Activated CD4-positive, alpha-beta memory T cell treated with anti-CD3 and anti-CD28 coated beads for 36 hours (primary cell): ENCODE measurements around the gene KHDRBS2. TPM values are rescaled to one million over a fixed set of nuclear protein-coding genes. Genes with fewer than 3 reads are reported as not detected.
"Not testable (repeated sequence)": the region's sequence is repeated elsewhere in the genome, so short reads cannot be mapped to it uniquely, and the experiment has no call there.

Experiments
- CTCF ChIA-PET: fragments of 350-600 bp; sonication (Branson Sonifier 250); formaldehyde crosslinking; loops from one replicate; lab custom pipeline; 2021; ENCODE audit warnings: antibody characterized with exemption, inconsistent platforms; lab: Charles Lee
- POLR2A ChIA-PET: fragments of 350-600 bp; sonication (Branson Sonifier 250); formaldehyde crosslinking; loops from one replicate; lab custom pipeline; 2021; ENCODE audit warnings: antibody characterized with exemption; lab: Charles Lee
- DNase-seq: peaks from one replicate; pipeline ENCODE4 v3.0.0-alpha.2; 2020
- H3K27ac Mint-ChIP-seq: one replicate; pipeline ENCODE4 v1.8.0; 2021; ENCODE audit warnings: mixed read lengths
- H3K27me3 Mint-ChIP-seq: one replicate; pipeline ENCODE4 v1.8.0; 2021; ENCODE audit warnings: mixed read lengths
- H3K36me3 Mint-ChIP-seq: one replicate; pipeline ENCODE4 v1.8.0; 2021; ENCODE audit warnings: mixed read lengths
- H3K4me1 Mint-ChIP-seq: one replicate; pipeline ENCODE4 v1.8.0; 2021; ENCODE audit warnings: low read depth, mixed read lengths
- H3K4me3 Mint-ChIP-seq: one replicate; pipeline ENCODE4 v1.8.0; 2021; ENCODE audit warnings: mild to moderate bottlenecking, mixed read lengths
- H3K9me3 Mint-ChIP-seq: one replicate; pipeline ENCODE4 v1.8.0; 2021; ENCODE audit warnings: mixed read lengths
- intact Hi-C: fragments of 100-400 bp; cut with micrococcal nuclease; formaldehyde crosslinking; loops from one replicate; pipeline ENCODE4 v1.15.1; 2023
- total RNA-seq, 2 experiments: library from RNA; stranded (reverse); gene quantifications; one replicate each; pipeline ENCODE4 v1.2.3, GENCODE V29; 2021

The KHDRBS2 gene
- total RNA-seq, 2 experiments from 2014 or later = not detected

GRCh38 chr6:61787998-61788397, 498.0 kb downstream of the KHDRBS2 start:
- no peak for DNase-seq
- Mint-ChIP-seq H3K27me3 (no peaks in the 10 kb centered on the region), H3K4me3 (no peak overlapping the region), H3K27ac (no peak overlapping the region), H3K9me3 (peaks cover 7% of the 10 kb centered on the region), H3K36me3 (no peaks in the 10 kb centered on the region), H3K4me1 (no peaks in the 10 kb centered on the region)
- intact Hi-C loops = no loop called here
- CTCF ChIA-PET = no interaction called here
- POLR2A ChIA-PET = no interaction called here

DNA sequence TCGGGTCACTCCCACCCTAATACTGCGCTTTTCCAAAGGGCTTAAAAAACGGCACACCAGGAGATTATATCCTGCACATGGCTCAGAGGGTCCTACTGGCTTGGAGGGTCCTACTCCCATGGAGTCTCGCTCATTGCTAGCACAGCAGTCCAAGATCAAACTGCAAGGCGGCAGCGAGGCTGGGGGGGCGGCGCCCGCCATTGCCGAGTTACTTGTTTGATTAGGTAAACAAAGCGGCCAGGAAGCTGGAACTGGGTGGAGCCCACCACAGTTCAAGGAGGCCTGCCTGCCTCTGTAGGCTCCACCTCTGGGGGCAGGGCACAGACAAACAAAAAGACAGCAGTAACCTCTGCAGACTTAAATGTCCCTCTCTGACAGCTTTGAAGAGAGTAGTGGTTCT, 516.6 kb downstream of the KHDRBS2 start:
- intact Hi-C loops, POLR2A ChIA-PET, H3K27me3 Mint-ChIP-seq, CTCF ChIA-PET, H3K4me3 Mint-ChIP-seq, H3K27ac Mint-ChIP-seq, DNase-seq, H3K4me1 Mint-ChIP-seq, H3K36me3 Mint-ChIP-seq: not testable (repeated sequence)
- peaks cover 22% of the 10 kb centered on the region for H3K9me3 Mint-ChIP-seq

DNA sequence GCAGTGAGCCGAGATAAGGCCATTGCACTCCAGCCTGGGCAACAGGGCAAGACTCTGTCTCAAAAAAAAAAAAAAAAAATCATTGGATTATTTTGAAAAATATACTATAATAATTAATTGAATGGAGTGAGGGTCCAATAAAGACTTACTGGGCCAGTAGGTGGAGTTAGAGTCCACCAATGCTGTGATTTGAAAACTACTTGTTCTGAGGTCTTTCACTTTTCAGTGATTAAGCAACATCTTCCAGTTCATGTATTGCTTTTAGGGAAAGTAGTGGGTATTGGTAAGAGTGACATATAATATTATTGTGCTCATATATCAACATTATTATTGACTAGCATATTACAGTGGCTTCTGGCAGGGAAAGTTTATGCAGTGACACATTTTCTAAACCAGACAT, 530.3 kb downstream of the KHDRBS2 start:
- no peak overlapping the region for H3K27ac Mint-ChIP-seq

GRCh38 chr6:61751986-61752385, 534.0 kb downstream of the KHDRBS2 start:
- Mint-ChIP-seq H3K4me3 (no peak overlapping the region), H3K4me1 (no peaks in the 10 kb centered on the region), H3K27ac (no peak overlapping the region), H3K36me3 (no peaks in the 10 kb centered on the region), H3K27me3 (no peaks in the 10 kb centered on the region), H3K9me3 (peaks cover 13% of the 10 kb centered on the region)
- ChIA-PET CTCF (no interaction called here), POLR2A (no interaction called here)
- no peak for DNase-seq
- intact Hi-C loops = no loop called here

More for the DNA sequence above, 530.3 kb downstream of the KHDRBS2 start:
- Mint-ChIP-seq H3K9me3 (peaks cover 17% of the 10 kb centered on the region), H3K27me3 (no peaks in the 10 kb centered on the region), H3K4me3 (no peak overlapping the region), H3K4me1 (no peaks in the 10 kb centered on the region), H3K36me3 (no peaks in the 10 kb centered on the region)
- CTCF ChIA-PET = interaction anchor here (0.7 kb wide), 1 partner anchor 192 kb away, joined by 3 read pairs; no protein-coding TSS in a partner anchor
- intact Hi-C loops = no loop called here
- POLR2A ChIA-PET = no interaction called here
- DNase-seq = no peak

DNA sequence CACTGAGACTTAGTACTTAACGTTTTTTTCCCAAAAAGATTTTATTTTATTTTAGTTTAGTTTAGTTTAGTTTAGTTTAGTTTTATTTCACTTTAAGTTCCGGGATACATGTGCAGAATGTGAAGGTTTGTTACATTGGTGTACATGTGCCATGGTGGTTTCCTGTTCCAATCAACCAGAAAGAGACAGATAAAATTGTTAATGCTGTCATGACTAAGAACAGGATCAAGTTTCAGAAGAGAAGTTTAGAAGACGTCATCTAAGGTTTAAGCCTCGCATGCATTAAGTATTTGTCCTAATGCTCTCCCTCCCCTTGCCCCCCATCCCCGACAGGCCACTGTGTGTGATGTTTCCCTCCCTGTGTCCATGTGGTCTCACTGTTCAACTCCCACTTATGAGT, 540.0 kb downstream of the KHDRBS2 start:
- POLR2A ChIA-PET = no interaction called here
- Mint-ChIP-seq H3K27me3 (no peaks in the 10 kb centered on the region), H3K4me3 (no peak overlapping the region), H3K9me3 (peaks cover 25% of the 10 kb centered on the region), H3K36me3 (no peaks in the 10 kb centered on the region), H3K4me1 (no peaks in the 10 kb centered on the region), H3K27ac (no peak overlapping the region)
- DNase-seq = no peak
- CTCF ChIA-PET = no interaction called here
- intact Hi-C loops = no loop called here

DNA sequence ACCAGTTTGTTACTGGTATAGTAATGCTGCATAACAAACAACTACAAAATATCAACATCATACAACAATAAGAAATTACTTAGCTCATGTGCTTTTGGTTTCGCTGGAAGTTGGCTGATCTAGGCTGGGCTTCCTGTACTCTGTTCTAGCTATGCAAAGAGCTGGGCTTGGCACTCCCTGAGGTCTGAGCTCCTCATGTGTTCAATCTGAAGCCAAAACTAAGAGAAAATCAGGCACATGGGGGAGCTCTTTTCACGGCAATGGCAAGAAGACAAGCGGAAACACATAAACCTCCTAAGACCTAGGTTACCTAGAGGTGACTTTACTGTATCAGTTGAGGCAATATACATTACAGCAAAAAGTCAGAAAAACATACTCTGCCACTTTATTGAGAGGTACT, 574.2 kb downstream of the KHDRBS2 start:
- Mint-ChIP-seq H3K36me3 (no peaks in the 10 kb centered on the region), H3K4me3 (no peak overlapping the region), H3K4me1 (no peaks in the 10 kb centered on the region), H3K27me3 (no peaks in the 10 kb centered on the region), H3K27ac (no peak overlapping the region), H3K9me3 (peaks cover 14% of the 10 kb centered on the region)
- ChIA-PET POLR2A (no interaction called here), CTCF (no interaction called here)
- DNase-seq = no peak
- intact Hi-C loops = no loop called here

DNA sequence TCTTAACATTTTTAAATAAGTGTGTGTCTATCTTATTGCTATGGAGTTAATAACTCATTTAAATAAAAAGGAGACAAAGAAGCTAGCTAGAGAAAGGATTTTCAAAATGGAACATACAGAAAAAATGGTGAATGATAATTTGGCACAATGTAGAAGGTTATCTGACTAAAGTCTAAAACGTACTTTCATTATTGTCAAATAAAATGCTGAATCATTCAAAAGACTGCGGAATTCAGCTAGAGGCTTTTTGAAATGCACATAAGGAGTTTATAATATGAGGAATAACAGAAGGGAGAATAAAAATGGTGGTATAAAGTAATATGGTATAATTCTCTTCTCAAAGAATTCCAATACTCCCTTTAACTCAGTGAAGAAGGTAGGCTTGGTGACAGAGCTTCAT, 597.9 kb downstream of the KHDRBS2 start:
- no peak for DNase-seq
- Mint-ChIP-seq H3K9me3 (peaks cover 23% of the 10 kb centered on the region), H3K27ac (no peak overlapping the region), H3K27me3 (no peaks in the 10 kb centered on the region), H3K4me1 (no peaks in the 10 kb centered on the region), H3K4me3 (no peak overlapping the region), H3K36me3 (no peaks in the 10 kb centered on the region)
- intact Hi-C loops = no loop called here
- ChIA-PET CTCF (no interaction called here), POLR2A (no interaction called here)

GRCh38 chr6:61682562-61682961, 603.5 kb downstream of the KHDRBS2 start:
- no peak for DNase-seq
- intact Hi-C loops = no loop called here
- Mint-ChIP-seq H3K4me3 (no peak overlapping the region), H3K27me3 (no peaks in the 10 kb centered on the region), H3K27ac (no peak overlapping the region), H3K9me3 (peaks cover 21% of the 10 kb centered on the region), H3K36me3 (no peaks in the 10 kb centered on the region), H3K4me1 (no peaks in the 10 kb centered on the region)
- ChIA-PET POLR2A (no interaction called here), CTCF (no interaction called here)

DNA sequence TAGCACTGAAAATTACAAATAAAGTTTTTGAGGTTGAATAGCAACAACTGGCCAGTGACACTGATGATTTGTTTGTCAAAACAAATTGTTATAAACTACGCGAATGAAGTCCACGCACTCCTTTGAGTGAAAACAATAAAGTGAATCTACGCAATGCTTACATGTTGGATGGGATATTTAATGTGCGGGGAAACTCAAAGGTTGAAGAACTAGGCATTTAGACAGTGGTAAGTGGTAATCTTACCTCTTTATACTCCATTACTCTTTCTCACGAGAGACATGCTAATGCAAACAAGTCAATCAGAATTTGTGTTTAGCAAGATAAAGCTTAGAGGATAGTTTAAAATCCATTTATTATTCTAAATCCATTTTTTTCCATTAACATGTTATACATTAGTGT, 606.4 kb downstream of the KHDRBS2 start:
- no peak overlapping the region for H3K27ac Mint-ChIP-seq
- CTCF ChIA-PET = no interaction called here
- no peaks in the 10 kb centered on the region for H3K36me3 Mint-ChIP-seq
- DNase-seq = no peak
- no peak overlapping the region for H3K4me3 Mint-ChIP-seq
- no peaks in the 10 kb centered on the region for H3K4me1 Mint-ChIP-seq
- no peaks in the 10 kb centered on the region for H3K27me3 Mint-ChIP-seq
- peaks cover 26% of the 10 kb centered on the region for H3K9me3 Mint-ChIP-seq
- intact Hi-C loops = no loop called here
- POLR2A ChIA-PET = no interaction called here

GRCh38 chr6:61675734-61676133, 610.3 kb downstream of the KHDRBS2 start:
- Mint-ChIP-seq H3K27me3 (no peaks in the 10 kb centered on the region), H3K27ac (no peak overlapping the region), H3K4me1 (no peaks in the 10 kb centered on the region), H3K9me3 (peaks cover 22% of the 10 kb centered on the region), H3K36me3 (no peaks in the 10 kb centered on the region), H3K4me3 (no peak overlapping the region)
- ChIA-PET CTCF (no interaction called here), POLR2A (no interaction called here)
- intact Hi-C loops = no loop called here
- DNase-seq = no peak

- Mint-ChIP-seq H3K36me3 (no peaks in the 10 kb centered on the region), H3K4me1 (no peaks in the 10 kb centered on the region), H3K27me3 (no peaks in the 10 kb centered on the region), H3K27ac (no peak overlapping the region), H3K9me3 (peaks cover 19% of the 10 kb centered on the region), H3K4me3 (no peak overlapping the region)
- intact Hi-C loops = no loop called here
- POLR2A ChIA-PET = no interaction called here
- DNase-seq = no peak
- CTCF ChIA-PET = no interaction called here
Observed at GRCh38 chr6:61649845-61650244, 636.2 kb downstream of the KHDRBS2 start.

DNA sequence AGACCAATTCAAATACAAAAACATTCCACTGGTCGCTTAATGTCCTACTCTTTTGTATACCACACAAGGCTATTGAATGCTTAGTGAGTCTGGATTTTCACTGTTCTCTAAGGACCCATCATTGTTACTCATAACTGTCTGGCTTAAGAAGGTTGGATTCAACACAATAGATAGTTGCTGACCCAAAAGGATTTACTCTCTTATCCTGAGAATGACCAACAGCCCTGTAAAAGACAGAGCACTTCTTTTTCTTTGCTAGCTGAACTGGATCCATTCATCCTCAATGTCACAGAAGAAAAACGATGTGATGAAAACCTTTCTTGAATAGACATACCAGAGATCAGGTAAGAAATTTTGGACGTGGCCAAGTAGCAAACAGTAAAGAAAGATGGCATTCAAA, 645.6 kb downstream of the KHDRBS2 start:
- no peaks in the 10 kb centered on the region for H3K27me3 Mint-ChIP-seq
- H3K4me3 Mint-ChIP-seq = no peak overlapping the region
- no peaks in the 10 kb centered on the region for H3K36me3 Mint-ChIP-seq
- H3K9me3 Mint-ChIP-seq = peaks cover 28% of the 10 kb centered on the region
- ChIA-PET CTCF (no interaction called here), POLR2A (no interaction called here)
- intact Hi-C loops = no loop called here
- no peaks in the 10 kb centered on the region for H3K4me1 Mint-ChIP-seq
- DNase-seq = no peak
- H3K27ac Mint-ChIP-seq = no peak overlapping the region
